GM21367 (cell line): ENCODE results near the gene UNC5A.

Experiments
- ATAC-seq: cut with Tn5 transposase; IDR thresholded peaks from one replicate; pipeline ENCODE4 v1.9.1; 2021; ENCODE audit not compliant: unreplicated experiment

UNC5A gene

GRCh38 chr5:176877793-176878331, 67.5 kb downstream of the UNC5A start:
- ATAC-seq, result no peak

- no peak for ATAC-seq
Observed at GRCh38 chr5:176878463-176878862, 68.1 kb downstream of the UNC5A start.

GRCh38 chr5:176878906-176879662, 68.7 kb downstream of the UNC5A start:
- ATAC-seq, result no peak

GRCh38 chr5:176879663-176880361, 69.5 kb downstream of the UNC5A start:
- ATAC-seq, result no peak

- no peak for ATAC-seq
Observed at GRCh38 chr5:176880366-176881020, 70.1 kb downstream of the UNC5A start.

- no peak for ATAC-seq
Observed at GRCh38 chr5:176881021-176881749, 70.8 kb downstream of the UNC5A start.

GRCh38 chr5:176881816-176882566, 71.6 kb downstream of the UNC5A start:
- no peak for ATAC-seq

- ATAC-seq, result no peak
Observed at GRCh38 chr5:176882567-176882903, 72.2 kb downstream of the UNC5A start.

- ATAC-seq, result no peak
Observed at GRCh38 chr5:176883700-176884570, 73.6 kb downstream of the UNC5A start.

GRCh38 chr5:176884571-176884890, 74.2 kb downstream of the UNC5A start:
- no peak for ATAC-seq

- ATAC-seq, result no peak
Observed at GRCh38 chr5:176886336-176887251, 76.2 kb downstream of the UNC5A start.

- no peak for ATAC-seq
Observed at GRCh38 chr5:176887252-176887849, 77.0 kb downstream of the UNC5A start.

GRCh38 chr5:176888016-176888864, 77.9 kb downstream of the UNC5A start:
- ATAC-seq, result no peak

- no peak for ATAC-seq
Observed at GRCh38 chr5:176888865-176889165, 78.5 kb downstream of the UNC5A start.

GRCh38 chr5:176889321-176890280, 79.2 kb downstream of the UNC5A start:
- no peak for ATAC-seq
